Neural cell (in vitro differentiated cells): ENCODE measurements around the gene C17orf100. TPM values are rescaled to one million over a fixed set of nuclear protein-coding genes. Genes with fewer than 3 reads are reported as not detected.

Source experiments
- H2AFZ ChIP-seq: fragments of 200-600, 300-800 bp; sonication (generic), shearing (Covaris generic); 2 replicates; pipeline ENCODE4 v1.6.0; 2014; ENCODE audit warnings: low read depth, mild to moderate bottlenecking, antibody characterized with exemption, low read length, moderate library complexity
- H3F3A ChIP-seq: fragments of 200-600 bp; shearing (Covaris generic); 2 replicates; pipeline ENCODE4 v1.6.1; 2016; ENCODE audit warnings: mild to moderate bottlenecking, moderate library complexity, mixed read lengths, antibody characterized with exemption, low read length; ENCODE audit not compliant: insufficient read depth, poor library complexity, severe bottlenecking
- H3K27ac ChIP-seq: fragments of 200-600, 300-800 bp; sonication (generic), shearing (Covaris generic); 2 replicates; pipeline ENCODE4 v1.5.1; 2014; ENCODE audit warnings: mild to moderate bottlenecking, low read length, moderate library complexity
- H3K27me3 ChIP-seq: fragments of 300-800, 200-600 bp; sonication (generic), shearing (Covaris generic); 2 replicates; pipeline ENCODE4 v1.6.0; 2014; ENCODE audit warnings: mild to moderate bottlenecking, low read depth, low read length, moderate library complexity; ENCODE audit not compliant: insufficient read depth
- H3K36me3 ChIP-seq: fragments of 300-800, 200-600 bp; sonication (generic), shearing (Covaris generic); 2 replicates; pipeline ENCODE4 v1.5.1; 2014; ENCODE audit warnings: mild to moderate bottlenecking, antibody characterized with exemption, low read length, moderate library complexity; ENCODE audit not compliant: insufficient read depth
- H3K4me2 ChIP-seq: fragments of 300-800, 200-600 bp; sonication (generic), shearing (Covaris generic); 2 replicates; pipeline ENCODE4 v1.6.0; 2014; ENCODE audit warnings: mild to moderate bottlenecking, low read length
- H3K4me3 ChIP-seq: fragments of 300-800, 200-600 bp; sonication (generic), shearing (Covaris generic); 2 replicates; pipeline ENCODE4 v1.5.1; 2014; ENCODE audit warnings: mild to moderate bottlenecking, low read length, moderate library complexity
- H3K79me2 ChIP-seq: fragments of 200-600 bp; shearing (Covaris generic); replicated peaks from 2 replicates; pipeline ENCODE4 v1.6.0; 2014; ENCODE audit warnings: mild to moderate bottlenecking, low read length, moderate library complexity; ENCODE audit not compliant: insufficient read depth
- H3K9ac ChIP-seq: fragments of 300-800, 200-600 bp; sonication (generic), shearing (Covaris generic); 2 replicates; pipeline ENCODE4 v1.6.1; 2016; ENCODE audit warnings: mild to moderate bottlenecking, low read length, mixed read lengths
- H3K9me2 ChIP-seq: fragments of 200-600 bp; shearing (Covaris generic); 2 replicates; pipeline ENCODE4 v1.6.1; 2016; ENCODE audit warnings: mild to moderate bottlenecking, low read length, mixed read lengths; ENCODE audit not compliant: insufficient read depth
- H3K9me3 ChIP-seq: fragments of 200-600, 300-800 bp; sonication (generic), shearing (Covaris generic); 2 replicates; pipeline ENCODE4 v1.6.1; 2016; ENCODE audit warnings: mild to moderate bottlenecking, mixed run types, low read length, moderate library complexity, mixed read lengths
- H4K20me1 ChIP-seq: fragments of 200-600 bp; shearing (Covaris generic); 2 replicates; pipeline ENCODE4 v1.6.1; 2016; ENCODE audit warnings: mild to moderate bottlenecking, mixed run types; ENCODE audit not compliant: insufficient read depth
- EP300 ChIP-seq: fragments of 450-650 bp; conservative IDR thresholded peaks from 2 replicates; pipeline ENCODE4 v1.6.1; 2014; ENCODE audit warnings: antibody characterized with exemption, mild to moderate bottlenecking, moderate library complexity; ENCODE audit not compliant: poor library complexity, severe bottlenecking
- EZH2 ChIP-seq: fragments of 200-600, 300-800 bp; shearing (Covaris generic), sonication (generic); IDR thresholded peaks from 2 replicates; pipeline ENCODE4 v1.6.1; 2014; ENCODE audit warnings: antibody characterized with exemption, low read length, borderline replicate concordance, mild to moderate bottlenecking; ENCODE audit not compliant: insufficient read depth, poor library complexity, severe bottlenecking
- MXI1 ChIP-seq: fragments of 450-650 bp; conservative IDR thresholded peaks from 2 replicates; pipeline ENCODE4 v1.6.1; 2014; ENCODE audit warnings: antibody characterized with exemption, mild to moderate bottlenecking; ENCODE audit not compliant: poor library complexity, severe bottlenecking
- POLR2AphosphoS5 ChIP-seq: IDR thresholded peaks from 2 replicates; pipeline ENCODE4 v1.6.1; 2012
- RAD21 ChIP-seq: fragments of 450-650 bp; conservative IDR thresholded peaks from 2 replicates; pipeline ENCODE4 v1.6.1; 2014; ENCODE audit warnings: antibody characterized with exemption, mild to moderate bottlenecking, moderate library complexity
- SMC3 ChIP-seq: fragments of 450-650 bp; conservative IDR thresholded peaks from 2 replicates; pipeline ENCODE4 v1.6.1; 2014; ENCODE audit warnings: antibody characterized with exemption, mild to moderate bottlenecking, moderate library complexity; ENCODE audit not compliant: poor library complexity
- TAF1 ChIP-seq: IDR thresholded peaks from 2 replicates; pipeline ENCODE4 v1.6.1; 2012; ENCODE audit warnings: low read depth
- polyA plus RNA-seq: library from polyadenylated mRNA; depleted of rRNA; stranded (reverse); fragments of >200 nt; gene quantifications from 2 replicates; pipeline ENCODE4 v1.2.3, GENCODE V29; 2014
- TF ChIP-seq, protein P1 (sequence below): fragments of 450-650 bp; IDR thresholded peaks from 2 replicates; pipeline ENCODE4 v1.5.1; 2014; ENCODE audit warnings: antibody characterized with exemption, mild to moderate bottlenecking, moderate library complexity; ENCODE audit not compliant: poor library complexity, severe bottlenecking
- TF ChIP-seq, protein P2 (sequence below): IDR thresholded peaks from 2 replicates; pipeline ENCODE4 v1.6.1; 2012; ENCODE audit warnings: borderline replicate concordance

Gene C17orf100
- polyA plus RNA-seq, 1 donor from 2014 or later, result 10.3 TPM

- Histone ChIP-seq H3K79me2 (peaks cover 32% of the 10 kb centered on the region), H3F3A (peaks cover 4% of the 10 kb centered on the region), H3K4me3 (peak overlapping the region; percentile 81), H3K9me3 (no peaks in the 10 kb centered on the region), H3K27me3 (no peaks in the 10 kb centered on the region), H3K27ac (no peak overlapping the region), H4K20me1 (no peaks in the 10 kb centered on the region), H3K9me2 (no peaks in the 10 kb centered on the region), H3K4me2 (no peak overlapping the region), H2AFZ (no peak overlapping the region), H3K9ac (peak overlapping the region; percentile 95), H3K36me3 (peaks cover 4% of the 10 kb centered on the region)
- TF ChIP-seq, protein P1, sequence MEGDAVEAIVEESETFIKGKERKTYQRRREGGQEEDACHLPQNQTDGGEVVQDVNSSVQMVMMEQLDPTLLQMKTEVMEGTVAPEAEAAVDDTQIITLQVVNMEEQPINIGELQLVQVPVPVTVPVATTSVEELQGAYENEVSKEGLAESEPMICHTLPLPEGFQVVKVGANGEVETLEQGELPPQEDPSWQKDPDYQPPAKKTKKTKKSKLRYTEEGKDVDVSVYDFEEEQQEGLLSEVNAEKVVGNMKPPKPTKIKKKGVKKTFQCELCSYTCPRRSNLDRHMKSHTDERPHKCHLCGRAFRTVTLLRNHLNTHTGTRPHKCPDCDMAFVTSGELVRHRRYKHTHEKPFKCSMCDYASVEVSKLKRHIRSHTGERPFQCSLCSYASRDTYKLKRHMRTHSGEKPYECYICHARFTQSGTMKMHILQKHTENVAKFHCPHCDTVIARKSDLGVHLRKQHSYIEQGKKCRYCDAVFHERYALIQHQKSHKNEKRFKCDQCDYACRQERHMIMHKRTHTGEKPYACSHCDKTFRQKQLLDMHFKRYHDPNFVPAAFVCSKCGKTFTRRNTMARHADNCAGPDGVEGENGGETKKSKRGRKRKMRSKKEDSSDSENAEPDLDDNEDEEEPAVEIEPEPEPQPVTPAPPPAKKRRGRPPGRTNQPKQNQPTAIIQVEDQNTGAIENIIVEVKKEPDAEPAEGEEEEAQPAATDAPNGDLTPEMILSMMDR, result no peak
- TF ChIP-seq EP300, result no peak
- no peak for TF ChIP-seq TAF1
- no peak for TF ChIP-seq RAD21
- no peak for TF ChIP-seq EZH2
- no peak for TF ChIP-seq MXI1
- no peak for TF ChIP-seq SMC3
- no peak for TF ChIP-seq POLR2AphosphoS5
- TF ChIP-seq, protein P2, sequence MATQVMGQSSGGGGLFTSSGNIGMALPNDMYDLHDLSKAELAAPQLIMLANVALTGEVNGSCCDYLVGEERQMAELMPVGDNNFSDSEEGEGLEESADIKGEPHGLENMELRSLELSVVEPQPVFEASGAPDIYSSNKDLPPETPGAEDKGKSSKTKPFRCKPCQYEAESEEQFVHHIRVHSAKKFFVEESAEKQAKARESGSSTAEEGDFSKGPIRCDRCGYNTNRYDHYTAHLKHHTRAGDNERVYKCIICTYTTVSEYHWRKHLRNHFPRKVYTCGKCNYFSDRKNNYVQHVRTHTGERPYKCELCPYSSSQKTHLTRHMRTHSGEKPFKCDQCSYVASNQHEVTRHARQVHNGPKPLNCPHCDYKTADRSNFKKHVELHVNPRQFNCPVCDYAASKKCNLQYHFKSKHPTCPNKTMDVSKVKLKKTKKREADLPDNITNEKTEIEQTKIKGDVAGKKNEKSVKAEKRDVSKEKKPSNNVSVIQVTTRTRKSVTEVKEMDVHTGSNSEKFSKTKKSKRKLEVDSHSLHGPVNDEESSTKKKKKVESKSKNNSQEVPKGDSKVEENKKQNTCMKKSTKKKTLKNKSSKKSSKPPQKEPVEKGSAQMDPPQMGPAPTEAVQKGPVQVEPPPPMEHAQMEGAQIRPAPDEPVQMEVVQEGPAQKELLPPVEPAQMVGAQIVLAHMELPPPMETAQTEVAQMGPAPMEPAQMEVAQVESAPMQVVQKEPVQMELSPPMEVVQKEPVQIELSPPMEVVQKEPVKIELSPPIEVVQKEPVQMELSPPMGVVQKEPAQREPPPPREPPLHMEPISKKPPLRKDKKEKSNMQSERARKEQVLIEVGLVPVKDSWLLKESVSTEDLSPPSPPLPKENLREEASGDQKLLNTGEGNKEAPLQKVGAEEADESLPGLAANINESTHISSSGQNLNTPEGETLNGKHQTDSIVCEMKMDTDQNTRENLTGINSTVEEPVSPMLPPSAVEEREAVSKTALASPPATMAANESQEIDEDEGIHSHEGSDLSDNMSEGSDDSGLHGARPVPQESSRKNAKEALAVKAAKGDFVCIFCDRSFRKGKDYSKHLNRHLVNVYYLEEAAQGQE, result no peak
Observed at GRCh38 chr17:6638046-6638908, 13.3 kb upstream of the C17orf100 start.

DNA sequence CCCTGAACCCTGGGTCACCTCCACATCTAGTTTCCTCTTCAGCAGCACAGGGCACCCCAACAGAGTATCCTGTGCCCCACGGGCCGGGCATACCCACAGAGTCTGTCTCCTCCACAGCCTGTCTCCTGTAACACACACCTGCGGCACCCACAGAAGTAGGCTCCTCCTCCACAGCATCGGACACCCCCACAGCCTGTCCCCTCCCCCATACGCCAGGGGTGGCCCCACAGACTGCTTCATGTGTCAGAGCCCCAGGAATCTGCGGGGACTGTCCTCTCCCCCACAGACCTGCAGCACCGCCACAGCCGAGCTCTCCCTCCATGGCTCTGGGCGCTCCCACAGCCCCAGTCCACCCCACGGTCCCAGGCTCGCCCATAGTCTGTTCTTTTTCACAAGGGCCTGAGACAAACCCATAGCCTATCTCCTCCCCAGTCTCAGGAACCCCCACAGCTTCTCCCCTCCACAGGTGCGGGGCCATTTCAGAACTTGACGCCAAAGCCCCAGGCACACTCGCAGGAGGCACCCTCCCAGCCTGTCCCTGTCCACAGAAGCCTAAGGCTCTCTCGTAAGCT lies 12.5 kb upstream of the C17orf100 start:
- Histone ChIP-seq H3K4me3 (peak overlapping the region; percentile 81), H3K4me2 (peak overlapping the region; percentile 95), H3K27me3 (no peaks in the 10 kb centered on the region), H3F3A (peaks cover 4% of the 10 kb centered on the region), H3K9me3 (no peaks in the 10 kb centered on the region), H3K79me2 (peaks cover 32% of the 10 kb centered on the region), H3K9me2 (no peaks in the 10 kb centered on the region), H3K27ac (peak overlapping the region; percentile 90), H3K36me3 (no peaks in the 10 kb centered on the region), H3K9ac (peak overlapping the region; percentile 95), H2AFZ (no peak overlapping the region), H4K20me1 (no peaks in the 10 kb centered on the region)
- TF ChIP-seq RAD21 (no peak), POLR2AphosphoS5 (no peak)
- TF ChIP-seq, protein P1, result no peak
